ENCODE data around the gene TNFRSF13B.

The TNFRSF13B gene

DNA sequence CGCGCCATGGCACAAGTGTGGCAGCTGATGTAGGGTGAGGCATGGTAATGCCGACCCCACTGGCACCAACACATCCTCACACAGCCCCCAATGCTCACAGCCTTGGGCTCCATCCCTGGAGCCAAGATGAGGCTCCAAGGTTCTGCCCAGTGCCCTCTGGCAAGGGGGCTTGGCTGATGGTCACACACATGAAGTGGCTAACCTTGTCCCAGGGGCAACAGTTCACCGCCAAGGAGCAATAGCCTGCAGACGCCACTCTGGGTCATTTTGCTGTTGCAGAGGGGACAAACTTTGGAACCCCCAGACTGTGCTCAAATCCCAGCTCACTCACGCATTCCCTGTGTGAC, 26.8 kb downstream of the TNFRSF13B start:
- no peak overlapping the region for H3K4me3 ChIP-seq (replicated peaks; ENCODE audit: low read depth, low read length)
- no peak for DNase-seq (ENCODE audit: low read depth)
- TF ChIP-seq, protein P1, sequence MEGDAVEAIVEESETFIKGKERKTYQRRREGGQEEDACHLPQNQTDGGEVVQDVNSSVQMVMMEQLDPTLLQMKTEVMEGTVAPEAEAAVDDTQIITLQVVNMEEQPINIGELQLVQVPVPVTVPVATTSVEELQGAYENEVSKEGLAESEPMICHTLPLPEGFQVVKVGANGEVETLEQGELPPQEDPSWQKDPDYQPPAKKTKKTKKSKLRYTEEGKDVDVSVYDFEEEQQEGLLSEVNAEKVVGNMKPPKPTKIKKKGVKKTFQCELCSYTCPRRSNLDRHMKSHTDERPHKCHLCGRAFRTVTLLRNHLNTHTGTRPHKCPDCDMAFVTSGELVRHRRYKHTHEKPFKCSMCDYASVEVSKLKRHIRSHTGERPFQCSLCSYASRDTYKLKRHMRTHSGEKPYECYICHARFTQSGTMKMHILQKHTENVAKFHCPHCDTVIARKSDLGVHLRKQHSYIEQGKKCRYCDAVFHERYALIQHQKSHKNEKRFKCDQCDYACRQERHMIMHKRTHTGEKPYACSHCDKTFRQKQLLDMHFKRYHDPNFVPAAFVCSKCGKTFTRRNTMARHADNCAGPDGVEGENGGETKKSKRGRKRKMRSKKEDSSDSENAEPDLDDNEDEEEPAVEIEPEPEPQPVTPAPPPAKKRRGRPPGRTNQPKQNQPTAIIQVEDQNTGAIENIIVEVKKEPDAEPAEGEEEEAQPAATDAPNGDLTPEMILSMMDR (IDR thresholded peaks at IDR 0.05; ENCODE audit: low read length, missing control alignments) = no peak

DNA sequence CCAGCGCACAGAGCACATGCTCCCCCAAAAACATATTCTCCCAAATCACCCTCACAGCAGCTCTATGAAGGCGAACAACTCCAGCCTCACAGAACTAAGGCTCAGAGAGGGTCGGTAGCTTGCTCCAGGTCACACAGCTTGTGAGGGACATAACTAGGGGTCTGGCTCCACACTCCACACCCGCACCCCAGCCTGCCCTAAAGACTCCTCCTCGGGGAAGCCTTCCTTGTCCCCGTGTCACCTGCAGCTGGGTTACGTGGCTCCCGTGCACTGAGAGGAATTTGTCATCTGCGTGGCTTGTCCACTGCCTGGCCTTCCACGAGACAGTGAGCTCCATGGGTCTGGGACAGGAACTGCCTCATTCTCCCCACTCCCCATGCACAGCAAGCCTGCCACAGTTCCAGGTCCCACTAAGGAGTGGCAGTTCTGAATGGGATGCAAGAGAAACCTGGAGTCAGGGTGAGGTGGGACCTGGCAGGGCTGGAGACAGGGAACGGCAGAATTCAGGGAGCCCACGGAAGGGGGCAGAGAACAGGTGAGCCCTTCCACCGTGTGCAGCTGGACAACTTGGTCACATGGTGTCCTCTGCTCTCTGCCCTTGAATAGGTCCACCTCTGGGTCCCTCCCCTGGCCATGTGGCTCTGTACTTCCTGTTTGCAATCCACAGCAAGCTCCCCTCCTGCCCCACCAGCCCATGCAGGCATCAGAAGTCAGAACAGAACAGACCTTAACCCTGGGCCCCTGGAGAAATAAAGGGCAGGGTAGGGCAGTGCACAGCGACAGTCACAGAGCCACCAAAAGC, 27.4 kb downstream of the TNFRSF13B start:
- no peak for DNase-seq (ENCODE audit: low read depth)
- H3K4me3 ChIP-seq (replicated peaks; ENCODE audit: low read depth, low read length) = no peak overlapping the region
- TF ChIP-seq, protein P1 (IDR thresholded peaks at IDR 0.05; ENCODE audit: low read length, missing control alignments) = no peak

DNA sequence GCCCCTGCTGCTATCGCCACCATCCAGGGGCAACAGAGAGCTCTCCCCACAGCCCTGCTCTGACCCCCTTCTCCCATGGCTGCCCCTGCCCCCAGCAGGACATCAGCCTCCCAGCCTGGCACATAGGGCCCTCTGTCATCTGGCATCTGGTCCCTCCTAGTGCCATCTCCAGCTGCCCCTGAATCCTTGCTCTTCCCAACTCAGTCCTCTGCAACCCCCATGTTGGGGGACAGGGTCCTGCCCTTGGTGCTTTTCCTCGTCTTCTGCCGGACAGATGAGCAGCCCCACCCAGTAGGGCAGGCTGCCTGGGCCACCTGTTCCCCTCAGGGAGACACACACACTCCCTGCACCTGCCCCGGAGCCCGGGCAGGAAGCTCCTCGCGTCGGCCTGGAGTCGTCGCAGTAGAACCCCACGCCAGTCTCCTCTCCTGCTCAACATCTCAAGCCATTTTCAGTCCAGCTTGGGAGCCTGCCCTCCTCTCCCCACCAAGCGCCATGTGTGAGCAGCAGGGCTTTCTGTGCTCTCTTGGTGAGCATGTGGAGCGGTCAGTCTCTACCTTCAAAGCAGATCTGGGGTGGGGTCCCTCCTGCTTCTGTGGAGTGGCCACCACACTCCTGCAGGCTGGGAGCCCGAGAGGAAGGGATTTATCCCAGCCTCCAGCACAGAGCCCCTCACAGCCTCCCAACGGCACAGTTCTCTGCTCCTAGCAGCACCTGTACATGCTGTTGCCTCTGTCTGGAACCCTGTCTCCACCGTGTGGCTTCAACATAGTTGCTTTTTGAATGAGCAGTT, 28.2 kb downstream of the TNFRSF13B start:
- TF ChIP-seq, protein P1 (IDR thresholded peaks at IDR 0.05; ENCODE audit: low read length, missing control alignments) = no peak
- no peak for DNase-seq (ENCODE audit: low read depth)
- H3K4me3 ChIP-seq (replicated peaks; ENCODE audit: low read depth, low read length) = no peak overlapping the region

DNA sequence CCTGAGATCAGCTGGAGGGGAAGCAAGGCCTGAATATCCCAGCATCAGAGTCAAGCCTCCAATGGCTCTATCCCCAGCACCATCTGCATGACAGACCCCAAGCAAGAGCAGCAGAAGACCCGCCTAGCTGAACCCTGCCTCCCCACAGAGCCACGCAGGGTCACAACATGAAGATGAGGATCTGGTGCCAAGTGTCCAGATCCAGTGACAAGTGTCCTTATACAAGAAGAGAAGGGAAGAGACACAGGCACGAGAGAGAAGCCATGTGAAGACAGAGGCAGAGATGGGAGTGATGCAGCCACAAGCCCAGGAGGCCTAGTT, 28.9 kb downstream of the TNFRSF13B start:
- DNase-seq (ENCODE audit: low read depth) = no peak
- no peak overlapping the region for H3K4me3 ChIP-seq (replicated peaks; ENCODE audit: low read depth, low read length)
- TF ChIP-seq, protein P1 (IDR thresholded peaks at IDR 0.05; ENCODE audit: low read length, missing control alignments) = no peak

DNA sequence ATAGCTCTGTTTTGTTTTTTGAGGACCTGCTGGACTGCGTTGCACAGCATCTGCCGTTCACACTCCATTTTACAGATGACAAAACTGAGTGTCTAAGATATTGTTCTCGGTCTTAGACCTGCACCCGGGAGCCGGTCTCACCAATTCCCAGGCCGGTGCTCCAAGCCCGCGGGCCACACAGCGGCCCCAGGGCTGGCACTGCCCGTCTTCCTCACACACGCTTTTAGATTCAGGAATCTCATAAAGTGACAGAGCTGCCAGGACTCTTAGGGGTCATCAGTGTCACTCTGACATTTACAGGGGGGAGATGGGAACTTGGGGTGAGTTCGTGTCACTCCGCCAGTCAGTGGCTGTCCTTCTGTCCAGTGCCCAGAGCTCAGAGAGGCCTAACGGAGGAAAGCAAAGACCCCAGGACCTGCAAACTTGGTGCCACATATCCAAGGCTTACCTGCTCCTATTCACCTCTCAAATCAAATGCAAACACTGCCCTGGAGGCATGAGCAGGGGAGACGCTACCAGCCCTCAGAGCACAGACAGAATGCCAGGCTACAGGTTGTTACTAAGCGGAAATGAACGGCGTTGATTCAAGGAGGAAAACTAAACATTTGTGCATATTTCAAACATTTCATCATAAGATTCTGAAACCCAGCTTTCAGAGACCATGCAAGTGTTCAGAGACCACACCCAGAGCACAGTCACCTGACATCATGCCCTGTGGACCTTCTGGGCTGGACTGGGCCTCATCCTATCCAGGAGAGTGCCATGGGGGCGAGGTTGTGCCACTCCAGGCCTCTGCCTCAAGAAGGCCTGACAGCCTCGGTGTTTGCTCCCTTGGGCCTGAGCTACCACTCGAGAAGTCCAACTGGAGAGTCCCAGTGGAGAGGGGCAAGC, 29.5 kb downstream of the TNFRSF13B start:
- TF ChIP-seq, protein P1 (IDR thresholded peaks at IDR 0.05; ENCODE audit: low read length, missing control alignments) = no peak
- H3K4me3 ChIP-seq (replicated peaks; ENCODE audit: low read depth, low read length) = no peak overlapping the region
- no peak for DNase-seq (ENCODE audit: low read depth)

DNA sequence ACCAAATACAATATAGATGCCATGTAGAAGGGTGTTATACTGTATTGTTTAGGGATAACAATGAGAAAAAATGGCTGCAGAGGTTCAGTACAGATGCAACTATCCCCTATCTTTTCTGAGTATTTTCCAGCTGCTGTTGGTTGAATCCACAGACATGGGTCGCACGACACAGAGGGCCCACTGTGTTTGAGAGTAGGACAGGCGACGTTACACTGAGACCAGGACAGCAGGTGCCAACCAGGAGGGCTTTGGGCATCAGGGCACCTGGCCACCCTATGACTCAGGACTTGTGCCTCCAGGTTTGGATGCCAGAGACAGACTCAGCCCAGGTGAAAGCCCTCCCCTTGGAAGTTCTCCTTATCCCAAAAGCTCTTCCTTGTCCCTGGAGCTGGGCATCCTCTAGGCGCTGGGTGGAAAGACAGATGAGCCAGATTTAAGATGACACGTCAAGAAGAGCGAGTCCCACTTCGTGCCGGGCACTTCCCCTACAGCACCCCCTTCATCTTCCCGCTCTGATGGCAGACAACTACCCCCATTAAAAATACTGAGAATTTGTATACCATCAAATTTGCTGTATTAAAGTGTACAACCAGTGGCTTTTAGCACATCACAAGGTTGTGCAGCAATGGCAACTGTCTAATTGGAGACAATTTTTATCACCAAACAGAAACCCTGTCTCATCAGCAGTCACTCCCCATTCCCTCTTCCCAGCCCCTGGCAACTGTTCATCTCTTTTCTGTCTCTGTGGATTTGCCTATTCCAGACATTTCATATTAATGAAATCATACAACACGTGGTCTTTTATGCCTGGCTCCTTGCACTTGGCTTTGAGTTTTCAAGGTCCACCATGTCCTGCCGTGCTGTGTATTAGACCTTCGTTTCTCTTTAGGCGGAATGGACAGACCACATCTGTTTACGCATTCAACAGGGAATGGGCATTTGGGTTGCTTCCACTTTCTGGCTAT, 30.6 kb downstream of the TNFRSF13B start:
- no peak for DNase-seq (ENCODE audit: low read depth)
- TF ChIP-seq, protein P1 (IDR thresholded peaks at IDR 0.05; ENCODE audit: low read length, missing control alignments) = no peak
- H3K4me3 ChIP-seq (replicated peaks; ENCODE audit: low read depth, low read length) = no peak overlapping the region

Data from fibroblast of pulmonary artery (primary cell).